ENCODE data around the gene CEACAM1.
"Not testable (repeated sequence)": the region's sequence is repeated elsewhere in the genome, so short reads cannot be mapped to it uniquely, and the experiment has no call there.

CEACAM1 gene

GRCh38 chr19:42528354-42529247, at the start of gene CEACAM1:
TSS of gene CEACAM1 (minus strand) at chr19:42528481. CDS start at chr19:42528374, 107 bp downstream.
- no peak for DNase-seq (ENCODE audit: low read depth)

GRCh38 chr19:42577016-42577415, 48.7 kb upstream of the CEACAM1 start:
- DNase-seq (ENCODE audit: low read depth), result no peak

GRCh38 chr19:42576241-42576640, 48.0 kb upstream of the CEACAM1 start:
- no peak for DNase-seq (ENCODE audit: low read depth)

- no peak for DNase-seq (ENCODE audit: low read depth)
Measured at GRCh38 chr19:42573642-42574041, 45.4 kb upstream of the CEACAM1 start.

- no peak for DNase-seq (ENCODE audit: low read depth)
Measured at GRCh38 chr19:42571116-42571515, 42.8 kb upstream of the CEACAM1 start.

- DNase-seq (ENCODE audit: low read depth), result no peak
Measured at GRCh38 chr19:42569193-42569592, 40.9 kb upstream of the CEACAM1 start.

GRCh38 chr19:42568006-42568405, 39.7 kb upstream of the CEACAM1 start:
- no peak for DNase-seq (ENCODE audit: low read depth)

- DNase-seq (ENCODE audit: low read depth), result no peak
Measured at GRCh38 chr19:42567567-42567966, 39.3 kb upstream of the CEACAM1 start.

- no peak for DNase-seq (ENCODE audit: low read depth)
Measured at GRCh38 chr19:42563352-42564210, 35.3 kb upstream of the CEACAM1 start.

- no peak for DNase-seq (ENCODE audit: low read depth)
Measured at GRCh38 chr19:42561512-42561911, 33.2 kb upstream of the CEACAM1 start.

- DNase-seq (ENCODE audit: low read depth), result no peak
Measured at GRCh38 chr19:42560731-42561130, 32.5 kb upstream of the CEACAM1 start.

GRCh38 chr19:42558450-42559150, 30.3 kb upstream of the CEACAM1 start:
- DNase-seq (ENCODE audit: low read depth), result no peak

- DNase-seq (ENCODE audit: low read depth), result not testable (repeated sequence)
Measured at GRCh38 chr19:42557386-42557871, 29.1 kb upstream of the CEACAM1 start.

- no peak for DNase-seq (ENCODE audit: low read depth)
Measured at GRCh38 chr19:42555801-42556200, 27.5 kb upstream of the CEACAM1 start.

- no peak for DNase-seq (ENCODE audit: low read depth)
Measured at GRCh38 chr19:42555317-42555716, 27.0 kb upstream of the CEACAM1 start.

- DNase-seq (ENCODE audit: low read depth), result no peak
Measured at GRCh38 chr19:42554046-42554575, 25.8 kb upstream of the CEACAM1 start.

- DNase-seq (ENCODE audit: low read depth), result no peak
Measured at GRCh38 chr19:42553292-42554045, 25.2 kb upstream of the CEACAM1 start.

GRCh38 chr19:42552086-42553065, 24.1 kb upstream of the CEACAM1 start:
- DNase-seq (ENCODE audit: low read depth), result no peak

GRCh38 chr19:42550521-42550920, 22.2 kb upstream of the CEACAM1 start:
- DNase-seq (ENCODE audit: low read depth), result not testable (repeated sequence)

- not testable (repeated sequence) for DNase-seq (ENCODE audit: low read depth)
Measured at GRCh38 chr19:42549067-42549466, 20.8 kb upstream of the CEACAM1 start.

Measured in stimulated activated CD8-positive, alpha-beta memory T cell treated with anti-CD3 and anti-CD28 coated beads, Interleukin-7, amount 100 ng/mL, for 24 hours (primary cell).